GM23338 (cell line): ENCODE results near the gene PRDX6. TPM values are rescaled to one million over a fixed set of nuclear protein-coding genes. Genes with fewer than 3 reads are reported as not detected.

ENCODE experiments used
- ATAC-seq: fragments of 200-7000 bp; cut with Tn5 transposase; 3 replicates; pipeline ENCODE4 v1.9.1; 2020
- DNase-seq: peaks from one replicate; pipeline ENCODE4 v3.0.0-alpha.2; 2015; ENCODE audit warnings: low spot score
- H2AFZ ChIP-seq: fragments of 200-600 bp; sonication (generic); 2 replicates; pipeline ENCODE4 v1.8.0; 2016; ENCODE audit warnings: antibody characterized with exemption, mild to moderate bottlenecking, moderate library complexity
- H3F3A ChIP-seq: fragments of 200-600 bp; sonication (generic); replicated peaks from 2 replicates; pipeline ENCODE4 v1.8.0; 2017; ENCODE audit warnings: antibody characterized with exemption, mixed run types, low read depth
- H3K27ac ChIP-seq: fragments of 200-600 bp; sonication (generic); 2 replicates; pipeline ENCODE4 v1.6.1; 2016; ENCODE audit warnings: low read depth
- H3K27me3 ChIP-seq: fragments of 200-600 bp; sonication (generic); 2 replicates; pipeline ENCODE4 v1.8.0; 2016; ENCODE audit warnings: mild to moderate bottlenecking, mixed run types, moderate library complexity; ENCODE audit not compliant: insufficient read depth
- H3K36me3 ChIP-seq: fragments of 200-600 bp; sonication (generic); 2 replicates; pipeline ENCODE4 v1.8.0; 2016; ENCODE audit warnings: mild to moderate bottlenecking; ENCODE audit not compliant: insufficient read depth
- H3K4me1 ChIP-seq: fragments of 200-600 bp; sonication (generic); 2 replicates; pipeline ENCODE4 v1.8.0; 2016; ENCODE audit warnings: mild to moderate bottlenecking, moderate library complexity; ENCODE audit not compliant: insufficient read depth
- H3K4me2 ChIP-seq: fragments of 200-600 bp; sonication (generic); 2 replicates; pipeline ENCODE4 v1.7.1; 2017; ENCODE audit warnings: mixed run types
- H3K4me3 ChIP-seq: fragments of 200-600 bp; sonication (generic); 2 replicates; pipeline ENCODE4 v1.6.1; 2016; ENCODE audit warnings: mixed run types
- H3K79me2 ChIP-seq: fragments of 200-600 bp; sonication (generic); replicated peaks from 2 replicates; pipeline ENCODE4 v1.8.0; 2017; ENCODE audit warnings: mild to moderate bottlenecking; ENCODE audit not compliant: insufficient read depth
- H3K9me2 ChIP-seq: fragments of 200-600 bp; sonication (generic); 2 replicates; pipeline ENCODE4 v1.8.0; 2017; ENCODE audit not compliant: insufficient read depth
- H4K20me1 ChIP-seq: fragments of 200-600 bp; sonication (generic); replicated peaks from 2 replicates; pipeline ENCODE4 v1.8.0; 2017; ENCODE audit warnings: mild to moderate bottlenecking; ENCODE audit not compliant: insufficient read depth
- H3K27ac Mint-ChIP-seq: 2 replicates; pipeline ENCODE4 v1.8.0; 2020; ENCODE audit warnings: inconsistent platforms, mild to moderate bottlenecking, moderate library complexity, mixed read lengths
- H3K27me3 Mint-ChIP-seq: 3 replicates; pipeline ENCODE4 v1.8.0; 2022; ENCODE audit warnings: low read depth, mild to moderate bottlenecking, moderate library complexity, mixed read lengths, inconsistent platforms; ENCODE audit not compliant: insufficient read depth, poor library complexity
- H3K36me3 Mint-ChIP-seq: 3 replicates; pipeline ENCODE4 v1.8.0; 2021; ENCODE audit warnings: low read depth, mild to moderate bottlenecking, inconsistent platforms, moderate library complexity, mixed read lengths
- H3K4me1 Mint-ChIP-seq: 3 replicates; pipeline ENCODE4 v1.8.0; 2020; ENCODE audit warnings: mild to moderate bottlenecking, inconsistent platforms, mixed read lengths
- H3K4me3 Mint-ChIP-seq: 3 replicates; pipeline ENCODE4 v1.8.0; 2021; ENCODE audit warnings: moderate library complexity, mild to moderate bottlenecking, inconsistent platforms, mixed read lengths
- H3K9me3 Mint-ChIP-seq: 3 replicates; pipeline ENCODE4 v1.8.0; 2020; ENCODE audit warnings: moderate library complexity, mild to moderate bottlenecking, inconsistent platforms, mixed read lengths
- CREB1 ChIP-seq: fragments of 250-450 bp; sonication (Bioruptor Pico); IDR thresholded peaks from 2 replicates; pipeline ENCODE4 v1.5.0; 2020; ENCODE audit warnings: low read depth, mild to moderate bottlenecking, moderate library complexity
- EZH2 ChIP-seq: fragments of 200-600 bp; sonication (generic); IDR thresholded peaks from one replicate; pipeline ENCODE4 v1.8.0; 2017; ENCODE audit warnings: antibody characterized with exemption, mild to moderate bottlenecking, low read depth; ENCODE audit not compliant: unreplicated experiment
- EZH2phosphoT487 ChIP-seq: fragments of 200-600 bp; sonication (generic); IDR thresholded peaks from one replicate; pipeline ENCODE4 v1.8.1; 2018; ENCODE audit warnings: antibody characterized with exemption; ENCODE audit not compliant: unreplicated experiment
- JUNB ChIP-seq: IDR thresholded peaks from one replicate; pipeline ENCODE4 v1.6.1; 2016; ENCODE audit warnings: antibody characterized with exemption; ENCODE audit not compliant: unreplicated experiment
- NANOG ChIP-seq: IDR thresholded peaks from 2 replicates; pipeline ENCODE4 v1.6.1; 2016; ENCODE audit warnings: antibody characterized with exemption, borderline replicate concordance
- POLR2AphosphoS5 ChIP-seq: IDR thresholded peaks from 2 replicates; pipeline ENCODE4 v1.6.1; 2016; ENCODE audit warnings: antibody characterized with exemption, low read depth
- STAT1 ChIP-seq: IDR thresholded peaks from one replicate; pipeline ENCODE4 v1.6.1; 2016; ENCODE audit warnings: antibody characterized with exemption; ENCODE audit not compliant: unreplicated experiment
- ZNF114 ChIP-seq: fragments of 250-450 bp; sonication (Bioruptor Pico); IDR thresholded peaks from 2 replicates; pipeline ENCODE4 v1.5.0; 2020; ENCODE audit warnings: mild to moderate bottlenecking, moderate library complexity
- ZNF331 ChIP-seq: fragments of 250-450 bp; sonication (Bioruptor Pico); IDR thresholded peaks from 2 replicates; pipeline ENCODE4 v1.5.0; 2020; ENCODE audit warnings: low read depth, mild to moderate bottlenecking, moderate library complexity
- polyA plus RNA-seq: library from polyadenylated mRNA; unstranded; fragments of >200 nt; fragmentation: Nextera tagmentation; extraction: Ambion mirVana; gene quantifications from 2 replicates; pipeline ENCODE4 v1.2.1, GENCODE V29; 2016
- total RNA-seq: library from RNA; depleted of rRNA; stranded (reverse); fragments of >200 nt; shearing (Covaris generic); gene quantifications from 2 replicates; pipeline ENCODE4 v1.2.3, GENCODE V29; 2014
- TF ChIP-seq, protein P1 (sequence below): IDR thresholded peaks from one replicate; pipeline ENCODE4 v1.6.1; 2018; ENCODE audit warnings: antibody characterized with exemption; ENCODE audit not compliant: unreplicated experiment
- TF ChIP-seq, protein P2 (sequence below): IDR thresholded peaks from 2 replicates; pipeline ENCODE4 v1.6.1; 2016; ENCODE audit warnings: antibody characterized with exemption
- TF ChIP-seq, protein P3 (sequence below), 2 experiments: fragments of 200-600 bp in 1 of 2; sonication (generic) in 1 of 2; conservative IDR thresholded peaks; 2 replicates each; pipeline versions ENCODE4 v1.5.1 to v1.6.1; 2016 to 2017; ENCODE audit warnings: antibody characterized with exemption in 2 of 2, low read depth in 2 of 2, mild to moderate bottlenecking in 2 of 2, moderate library complexity in 1 of 2
- TF ChIP-seq, protein P4 (sequence below): fragments of 250-450 bp; sonication (Bioruptor Pico); IDR thresholded peaks from 2 replicates; pipeline ENCODE4 v1.5.0; 2020; ENCODE audit warnings: mild to moderate bottlenecking, moderate library complexity

PRDX6 gene
- total and polyA plus RNA-seq, 2 experiments from 2014 or later = 516 to 746 TPM

DNA sequence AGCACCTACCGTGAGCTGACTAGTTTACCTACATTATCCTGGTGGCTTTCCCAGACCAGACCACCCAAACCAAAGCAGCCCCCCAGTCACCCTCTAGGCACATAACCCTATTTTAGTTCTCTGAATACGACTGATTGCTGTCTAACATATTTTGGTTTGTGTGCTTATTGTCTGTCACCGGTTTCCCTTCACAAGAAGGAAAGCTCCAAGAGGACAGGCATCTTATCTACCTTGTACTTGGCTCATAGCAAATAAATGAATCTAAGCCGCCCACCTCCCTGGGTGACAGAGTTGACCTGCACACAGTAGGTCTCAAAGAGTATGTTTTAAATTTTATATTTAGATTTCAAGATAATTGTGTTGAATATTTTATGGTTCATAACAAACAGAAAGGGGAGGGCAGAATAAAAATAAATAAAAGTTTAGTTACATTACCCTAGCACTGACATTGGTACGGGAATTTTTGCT lies 904 bp upstream of the PRDX6 start:
- Histone ChIP-seq H3K4me3 (peak overlapping the region; percentile 92), H3K4me2 (peak overlapping the region; percentile 94), H3K27me3 (no peaks in the 10 kb centered on the region), H4K20me1 (peaks cover 30% of the 10 kb centered on the region), H3F3A (no peaks in the 10 kb centered on the region), H3K36me3 (peaks cover 34% of the 10 kb centered on the region), H3K27ac (peak overlapping the region; percentile 93), H2AFZ (peak overlapping the region; percentile 87), H3K79me2 (peaks cover 81% of the 10 kb centered on the region), H3K4me1 (peaks cover 31% of the 10 kb centered on the region), H3K9me2 (0 out of 2 replicates have a peak, but pooled peaks cover 4% of the 10 kb centered on the region)
- Mint-ChIP-seq H3K4me3 (peak overlapping the region; percentile 85), H3K9me3 (peaks cover 11% of the 10 kb centered on the region), H3K27me3 (peaks cover 5% of the 10 kb centered on the region), H3K4me1 (peaks cover 24% of the 10 kb centered on the region), H3K36me3 (peaks cover 60% of the 10 kb centered on the region), H3K27ac (no peak overlapping the region)
- no peak for ATAC-seq
- TF ChIP-seq POLR2AphosphoS5 (no peak), EZH2 (no peak), ZNF114 (no peak), NANOG (no peak), JUNB (no peak), CREB1 (no peak), STAT1 (no peak), EZH2phosphoT487 (no peak), ZNF331 (CRISPR knock-in tag) (no peak)
- TF ChIP-seq, protein P1, sequence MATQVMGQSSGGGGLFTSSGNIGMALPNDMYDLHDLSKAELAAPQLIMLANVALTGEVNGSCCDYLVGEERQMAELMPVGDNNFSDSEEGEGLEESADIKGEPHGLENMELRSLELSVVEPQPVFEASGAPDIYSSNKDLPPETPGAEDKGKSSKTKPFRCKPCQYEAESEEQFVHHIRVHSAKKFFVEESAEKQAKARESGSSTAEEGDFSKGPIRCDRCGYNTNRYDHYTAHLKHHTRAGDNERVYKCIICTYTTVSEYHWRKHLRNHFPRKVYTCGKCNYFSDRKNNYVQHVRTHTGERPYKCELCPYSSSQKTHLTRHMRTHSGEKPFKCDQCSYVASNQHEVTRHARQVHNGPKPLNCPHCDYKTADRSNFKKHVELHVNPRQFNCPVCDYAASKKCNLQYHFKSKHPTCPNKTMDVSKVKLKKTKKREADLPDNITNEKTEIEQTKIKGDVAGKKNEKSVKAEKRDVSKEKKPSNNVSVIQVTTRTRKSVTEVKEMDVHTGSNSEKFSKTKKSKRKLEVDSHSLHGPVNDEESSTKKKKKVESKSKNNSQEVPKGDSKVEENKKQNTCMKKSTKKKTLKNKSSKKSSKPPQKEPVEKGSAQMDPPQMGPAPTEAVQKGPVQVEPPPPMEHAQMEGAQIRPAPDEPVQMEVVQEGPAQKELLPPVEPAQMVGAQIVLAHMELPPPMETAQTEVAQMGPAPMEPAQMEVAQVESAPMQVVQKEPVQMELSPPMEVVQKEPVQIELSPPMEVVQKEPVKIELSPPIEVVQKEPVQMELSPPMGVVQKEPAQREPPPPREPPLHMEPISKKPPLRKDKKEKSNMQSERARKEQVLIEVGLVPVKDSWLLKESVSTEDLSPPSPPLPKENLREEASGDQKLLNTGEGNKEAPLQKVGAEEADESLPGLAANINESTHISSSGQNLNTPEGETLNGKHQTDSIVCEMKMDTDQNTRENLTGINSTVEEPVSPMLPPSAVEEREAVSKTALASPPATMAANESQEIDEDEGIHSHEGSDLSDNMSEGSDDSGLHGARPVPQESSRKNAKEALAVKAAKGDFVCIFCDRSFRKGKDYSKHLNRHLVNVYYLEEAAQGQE = no peak
- TF ChIP-seq, protein P2, sequence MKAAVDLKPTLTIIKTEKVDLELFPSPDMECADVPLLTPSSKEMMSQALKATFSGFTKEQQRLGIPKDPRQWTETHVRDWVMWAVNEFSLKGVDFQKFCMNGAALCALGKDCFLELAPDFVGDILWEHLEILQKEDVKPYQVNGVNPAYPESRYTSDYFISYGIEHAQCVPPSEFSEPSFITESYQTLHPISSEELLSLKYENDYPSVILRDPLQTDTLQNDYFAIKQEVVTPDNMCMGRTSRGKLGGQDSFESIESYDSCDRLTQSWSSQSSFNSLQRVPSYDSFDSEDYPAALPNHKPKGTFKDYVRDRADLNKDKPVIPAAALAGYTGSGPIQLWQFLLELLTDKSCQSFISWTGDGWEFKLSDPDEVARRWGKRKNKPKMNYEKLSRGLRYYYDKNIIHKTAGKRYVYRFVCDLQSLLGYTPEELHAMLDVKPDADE = no peak
- TF ChIP-seq, protein P3, sequence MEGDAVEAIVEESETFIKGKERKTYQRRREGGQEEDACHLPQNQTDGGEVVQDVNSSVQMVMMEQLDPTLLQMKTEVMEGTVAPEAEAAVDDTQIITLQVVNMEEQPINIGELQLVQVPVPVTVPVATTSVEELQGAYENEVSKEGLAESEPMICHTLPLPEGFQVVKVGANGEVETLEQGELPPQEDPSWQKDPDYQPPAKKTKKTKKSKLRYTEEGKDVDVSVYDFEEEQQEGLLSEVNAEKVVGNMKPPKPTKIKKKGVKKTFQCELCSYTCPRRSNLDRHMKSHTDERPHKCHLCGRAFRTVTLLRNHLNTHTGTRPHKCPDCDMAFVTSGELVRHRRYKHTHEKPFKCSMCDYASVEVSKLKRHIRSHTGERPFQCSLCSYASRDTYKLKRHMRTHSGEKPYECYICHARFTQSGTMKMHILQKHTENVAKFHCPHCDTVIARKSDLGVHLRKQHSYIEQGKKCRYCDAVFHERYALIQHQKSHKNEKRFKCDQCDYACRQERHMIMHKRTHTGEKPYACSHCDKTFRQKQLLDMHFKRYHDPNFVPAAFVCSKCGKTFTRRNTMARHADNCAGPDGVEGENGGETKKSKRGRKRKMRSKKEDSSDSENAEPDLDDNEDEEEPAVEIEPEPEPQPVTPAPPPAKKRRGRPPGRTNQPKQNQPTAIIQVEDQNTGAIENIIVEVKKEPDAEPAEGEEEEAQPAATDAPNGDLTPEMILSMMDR (conservative IDR thresholded peaks at IDR 0.05; ENCODE audit: low read depth in 2 of 2) = no peak
- TF ChIP-seq, protein P4, sequence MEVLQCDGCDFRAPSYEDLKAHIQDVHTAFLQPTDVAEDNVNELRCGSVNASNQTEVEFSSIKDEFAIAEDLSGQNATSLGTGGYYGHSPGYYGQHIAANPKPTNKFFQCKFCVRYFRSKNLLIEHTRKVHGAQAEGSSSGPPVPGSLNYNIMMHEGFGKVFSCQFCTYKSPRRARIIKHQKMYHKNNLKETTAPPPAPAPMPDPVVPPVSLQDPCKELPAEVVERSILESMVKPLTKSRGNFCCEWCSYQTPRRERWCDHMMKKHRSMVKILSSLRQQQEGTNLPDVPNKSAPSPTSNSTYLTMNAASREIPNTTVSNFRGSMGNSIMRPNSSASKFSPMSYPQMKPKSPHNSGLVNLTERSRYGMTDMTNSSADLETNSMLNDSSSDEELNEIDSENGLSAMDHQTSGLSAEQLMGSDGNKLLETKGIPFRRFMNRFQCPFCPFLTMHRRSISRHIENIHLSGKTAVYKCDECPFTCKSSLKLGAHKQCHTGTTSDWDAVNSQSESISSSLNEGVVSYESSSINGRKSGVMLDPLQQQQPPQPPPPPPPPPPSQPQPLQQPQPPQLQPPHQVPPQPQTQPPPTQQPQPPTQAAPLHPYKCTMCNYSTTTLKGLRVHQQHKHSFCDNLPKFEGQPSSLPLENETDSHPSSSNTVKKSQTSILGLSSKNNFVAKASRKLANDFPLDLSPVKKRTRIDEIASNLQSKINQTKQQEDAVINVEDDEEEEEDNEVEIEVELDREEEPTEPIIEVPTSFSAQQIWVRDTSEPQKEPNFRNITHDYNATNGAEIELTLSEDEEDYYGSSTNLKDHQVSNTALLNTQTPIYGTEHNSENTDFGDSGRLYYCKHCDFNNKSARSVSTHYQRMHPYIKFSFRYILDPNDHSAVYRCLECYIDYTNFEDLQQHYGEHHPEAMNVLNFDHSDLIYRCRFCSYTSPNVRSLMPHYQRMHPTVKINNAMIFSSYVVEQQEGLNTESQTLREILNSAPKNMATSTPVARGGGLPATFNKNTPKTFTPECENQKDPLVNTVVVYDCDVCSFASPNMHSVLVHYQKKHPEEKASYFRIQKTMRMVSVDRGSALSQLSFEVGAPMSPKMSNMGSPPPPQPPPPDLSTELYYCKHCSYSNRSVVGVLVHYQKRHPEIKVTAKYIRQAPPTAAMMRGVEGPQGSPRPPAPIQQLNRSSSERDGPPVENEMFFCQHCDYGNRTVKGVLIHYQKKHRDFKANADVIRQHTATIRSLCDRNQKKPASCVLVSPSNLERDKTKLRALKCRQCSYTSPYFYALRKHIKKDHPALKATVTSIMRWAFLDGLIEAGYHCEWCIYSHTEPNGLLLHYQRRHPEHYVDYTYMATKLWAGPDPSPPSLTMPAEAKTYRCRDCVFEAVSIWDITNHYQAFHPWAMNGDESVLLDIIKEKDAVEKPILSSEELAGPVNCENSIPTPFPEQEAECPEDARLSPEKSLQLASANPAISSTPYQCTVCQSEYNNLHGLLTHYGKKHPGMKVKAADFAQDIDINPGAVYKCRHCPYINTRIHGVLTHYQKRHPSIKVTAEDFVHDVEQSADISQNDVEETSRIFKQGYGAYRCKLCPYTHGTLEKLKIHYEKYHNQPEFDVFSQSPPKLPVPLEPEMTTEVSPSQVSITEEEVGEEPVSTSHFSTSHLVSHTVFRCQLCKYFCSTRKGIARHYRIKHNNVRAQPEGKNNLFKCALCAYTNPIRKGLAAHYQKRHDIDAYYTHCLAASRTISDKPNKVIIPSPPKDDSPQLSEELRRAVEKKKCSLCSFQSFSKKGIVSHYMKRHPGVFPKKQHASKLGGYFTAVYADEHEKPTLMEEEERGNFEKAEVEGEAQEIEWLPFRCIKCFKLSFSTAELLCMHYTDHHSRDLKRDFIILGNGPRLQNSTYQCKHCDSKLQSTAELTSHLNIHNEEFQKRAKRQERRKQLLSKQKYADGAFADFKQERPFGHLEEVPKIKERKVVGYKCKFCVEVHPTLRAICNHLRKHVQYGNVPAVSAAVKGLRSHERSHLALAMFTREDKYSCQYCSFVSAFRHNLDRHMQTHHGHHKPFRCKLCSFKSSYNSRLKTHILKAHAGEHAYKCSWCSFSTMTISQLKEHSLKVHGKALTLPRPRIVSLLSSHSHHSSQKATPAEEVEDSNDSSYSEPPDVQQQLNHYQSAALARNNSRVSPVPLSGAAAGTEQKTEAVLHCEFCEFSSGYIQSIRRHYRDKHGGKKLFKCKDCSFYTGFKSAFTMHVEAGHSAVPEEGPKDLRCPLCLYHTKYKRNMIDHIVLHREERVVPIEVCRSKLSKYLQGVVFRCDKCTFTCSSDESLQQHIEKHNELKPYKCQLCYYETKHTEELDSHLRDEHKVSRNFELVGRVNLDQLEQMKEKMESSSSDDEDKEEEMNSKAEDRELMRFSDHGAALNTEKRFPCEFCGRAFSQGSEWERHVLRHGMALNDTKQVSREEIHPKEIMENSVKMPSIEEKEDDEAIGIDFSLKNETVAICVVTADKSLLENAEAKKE (CRISPR knock-in tag) = no peak
- no peak for DNase-seq
